ENCODE data around the gene MRPL2. TPM values are rescaled to one million over a fixed set of nuclear protein-coding genes. Genes with fewer than 3 reads are reported as not detected.
"Not testable (repeated sequence)": the region's sequence is repeated elsewhere in the genome, so short reads cannot be mapped to it uniquely, and the experiment has no call there.

The MRPL2 gene
- total RNA-seq, 1 donor from 2014 or later = 49.1 TPM

DNA sequence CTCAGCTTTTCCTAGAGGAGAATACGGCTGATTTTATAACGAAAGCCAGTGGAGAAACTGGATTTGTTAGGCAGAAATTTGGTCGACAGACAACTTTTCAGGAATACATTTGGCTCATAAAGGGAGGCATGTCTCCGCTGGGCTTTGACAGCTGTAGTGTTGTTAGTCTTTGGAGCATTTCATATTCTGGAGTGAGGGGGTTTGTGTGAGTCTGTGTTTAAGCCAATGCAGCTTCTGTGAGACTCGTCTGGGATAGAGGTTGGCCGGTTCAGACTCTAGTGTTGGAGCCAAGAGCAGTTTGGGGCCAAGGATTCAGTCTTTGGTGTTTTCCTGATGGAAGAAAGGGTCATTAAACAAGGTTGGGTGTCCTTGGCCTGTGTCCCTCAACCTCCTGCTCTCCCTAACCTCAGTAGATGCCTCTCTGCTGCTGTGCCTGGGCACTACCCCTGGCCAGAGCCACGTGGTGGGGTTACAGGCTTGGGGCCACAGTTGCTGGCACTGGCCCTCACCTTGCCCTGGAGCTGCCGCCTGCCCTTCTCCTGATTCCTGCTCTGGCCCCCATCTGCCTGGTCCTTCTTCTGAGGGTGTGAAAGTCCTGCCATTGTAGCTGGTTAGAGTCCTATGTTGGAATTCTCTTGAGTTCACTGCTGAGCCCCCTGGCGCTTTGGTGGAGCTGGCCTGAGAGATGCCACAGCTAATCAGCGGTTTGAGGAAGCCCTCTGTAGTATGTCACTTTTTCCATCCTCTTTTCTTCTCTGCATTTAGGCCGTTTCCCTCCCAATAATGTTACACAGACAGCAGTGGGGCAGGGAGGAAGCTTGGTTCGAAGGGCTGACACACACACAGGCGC is 23.8 kb upstream of the MRPL2 start:
- DNase-seq (ENCODE audit: low spot score) = no peak

DNA sequence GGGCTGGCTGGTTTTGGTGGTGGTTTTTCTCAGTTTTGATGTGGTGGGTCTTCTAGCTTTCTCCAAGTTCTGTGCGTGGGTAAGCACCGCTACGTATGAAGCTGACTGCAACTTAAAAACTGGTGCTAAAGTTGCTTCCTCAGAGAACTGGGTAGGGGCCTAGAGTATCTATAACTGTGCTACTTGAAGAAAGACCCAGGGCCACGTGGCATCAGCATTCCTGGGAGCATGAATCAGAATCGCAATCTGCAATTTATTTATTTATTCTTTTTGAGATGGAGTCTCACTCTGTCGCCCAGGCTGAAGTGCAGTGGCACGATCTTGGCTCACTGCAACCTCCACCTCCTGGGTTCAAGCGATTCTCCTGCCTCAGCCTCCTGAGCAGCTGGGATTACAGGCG is 22.7 kb upstream of the MRPL2 start:
- DNase-seq (ENCODE audit: low spot score) = not testable (repeated sequence)

DNA sequence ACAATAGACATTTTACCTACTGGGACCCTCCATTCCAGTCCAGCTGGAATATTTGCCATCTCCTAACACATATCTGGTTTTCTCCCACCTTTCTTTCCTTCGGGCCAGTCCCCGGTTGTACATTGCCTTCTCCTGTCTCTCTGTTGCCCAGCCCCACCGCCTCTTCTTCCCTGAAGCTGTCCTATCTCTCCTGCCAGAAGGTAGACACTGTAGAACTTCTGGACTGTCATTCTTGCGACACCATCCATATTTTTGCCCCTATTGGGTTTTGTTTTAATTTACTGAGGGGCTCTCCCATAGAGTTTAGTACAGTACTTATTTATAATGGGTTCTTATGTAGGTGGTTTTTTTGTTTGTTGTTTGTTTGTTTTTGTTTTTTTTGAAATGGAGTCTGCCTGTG is 21.8 kb upstream of the MRPL2 start:
- no peak for DNase-seq (ENCODE audit: low spot score)

DNA sequence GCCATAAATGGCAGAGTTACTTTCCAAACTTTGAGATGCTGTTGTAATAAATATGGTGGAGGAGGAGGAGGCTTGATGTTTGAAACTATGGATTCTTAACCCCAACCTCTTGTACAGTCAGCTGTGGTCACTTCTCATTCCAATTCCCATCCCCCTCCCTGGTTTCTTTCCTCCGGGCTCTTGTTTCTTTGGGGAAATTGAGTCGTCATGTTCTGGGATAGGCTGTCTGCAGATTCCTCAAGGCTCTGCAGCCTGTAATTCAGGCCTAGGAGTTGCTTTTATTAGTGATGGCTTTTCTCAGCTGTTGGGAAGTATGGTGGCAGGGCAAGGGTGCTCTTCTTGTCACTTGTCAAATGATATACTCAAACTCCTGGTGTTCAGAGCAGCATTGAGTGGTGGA is 19.5 kb upstream of the MRPL2 start:
- no peak for DNase-seq (ENCODE audit: low spot score)

DNA sequence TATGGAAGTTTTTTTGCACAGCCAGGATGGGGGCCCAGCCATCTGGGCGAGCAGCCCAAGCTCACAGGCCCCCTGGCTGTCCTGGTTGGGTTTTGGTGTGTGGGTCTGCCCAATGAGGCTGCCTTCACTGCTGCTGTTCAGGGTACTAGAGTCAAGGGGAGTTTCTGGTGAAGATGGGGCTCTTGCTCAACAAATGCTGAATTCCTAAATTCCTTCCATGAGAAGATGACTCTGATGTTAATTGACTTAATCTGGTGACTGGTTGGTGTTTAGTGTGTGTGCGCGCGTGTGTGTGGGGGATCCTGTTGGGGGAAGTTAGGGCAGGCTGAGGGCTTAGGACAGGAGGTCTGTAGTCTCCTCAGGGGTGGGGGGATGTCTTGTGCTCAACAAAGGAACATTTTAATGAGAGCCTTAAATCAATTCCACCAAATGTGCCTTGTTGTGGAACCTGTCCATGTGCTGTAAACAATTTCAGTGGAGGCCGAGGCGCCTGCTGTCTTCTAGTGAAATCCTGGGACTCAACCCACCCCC is 18.8 kb upstream of the MRPL2 start:
- DNase-seq (ENCODE audit: low spot score) = no peak

DNA sequence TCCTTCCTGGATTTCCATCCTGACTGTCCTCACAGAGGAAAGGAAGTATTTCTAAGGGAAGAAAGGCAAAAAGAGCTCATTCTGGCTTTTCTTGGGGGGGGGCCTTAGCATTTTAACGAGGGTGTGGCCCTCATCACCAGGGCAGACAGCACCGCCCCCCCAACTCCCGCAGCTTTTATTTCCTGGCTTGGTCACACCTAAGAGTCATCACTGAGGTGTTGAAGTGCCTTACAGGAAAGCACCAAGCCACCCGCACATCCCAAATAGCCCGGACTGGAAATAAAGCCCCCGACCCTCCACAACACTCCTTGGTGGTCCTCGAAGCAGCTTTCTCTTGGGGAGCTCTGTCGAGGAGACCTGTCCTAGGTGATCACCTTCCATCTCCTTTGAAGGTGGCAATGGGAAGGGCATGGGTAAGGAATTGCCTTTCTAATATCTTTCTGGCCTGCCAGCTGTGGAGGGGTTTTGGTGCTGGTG is 18.1 kb upstream of the MRPL2 start:
- DNase-seq (ENCODE audit: low spot score) = no peak

DNA sequence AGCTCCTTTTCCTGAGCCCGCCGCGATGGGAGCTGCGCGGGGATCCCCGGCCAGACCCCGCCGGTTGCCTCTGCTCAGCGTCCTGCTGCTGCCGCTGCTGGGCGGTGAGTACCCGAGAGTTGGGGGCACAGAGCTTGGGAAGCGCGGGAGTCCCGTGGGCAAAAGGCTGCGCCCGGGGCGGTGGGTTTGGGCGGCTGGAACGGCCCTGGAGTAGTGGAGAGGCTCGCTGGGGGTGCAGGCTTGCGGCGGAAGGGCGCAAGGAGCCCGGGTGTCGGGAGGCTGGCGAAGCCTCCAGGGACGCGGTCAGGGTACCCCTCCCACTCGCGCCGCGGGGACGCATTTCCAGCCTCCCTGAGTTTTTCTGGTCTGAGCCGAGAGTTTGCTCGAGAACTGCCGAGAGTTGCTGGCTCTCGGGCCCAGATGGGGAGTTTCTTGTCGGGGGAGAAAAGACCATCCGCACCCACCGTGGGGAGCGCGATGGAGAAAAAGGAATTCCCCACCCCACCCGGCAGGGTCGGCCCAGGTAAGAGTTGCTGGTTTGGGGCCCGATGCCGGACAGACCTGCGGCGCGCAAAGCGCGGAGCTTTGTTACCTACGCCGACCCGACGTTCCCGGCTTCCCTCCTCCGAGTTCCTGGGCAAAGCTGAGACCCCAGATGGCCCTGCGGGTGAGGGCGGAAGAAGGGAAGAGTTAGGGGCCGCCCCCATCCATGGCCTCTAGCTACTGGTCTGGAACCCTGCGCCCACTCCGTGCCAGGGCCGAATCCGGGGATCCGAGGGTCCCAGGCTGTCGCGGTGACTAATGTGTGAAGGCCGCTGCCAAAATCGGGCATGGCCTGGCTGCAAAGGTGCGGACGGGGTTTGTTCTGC is 17.5 kb upstream of the MRPL2 start:
- no peak for DNase-seq (ENCODE audit: low spot score)

DNA sequence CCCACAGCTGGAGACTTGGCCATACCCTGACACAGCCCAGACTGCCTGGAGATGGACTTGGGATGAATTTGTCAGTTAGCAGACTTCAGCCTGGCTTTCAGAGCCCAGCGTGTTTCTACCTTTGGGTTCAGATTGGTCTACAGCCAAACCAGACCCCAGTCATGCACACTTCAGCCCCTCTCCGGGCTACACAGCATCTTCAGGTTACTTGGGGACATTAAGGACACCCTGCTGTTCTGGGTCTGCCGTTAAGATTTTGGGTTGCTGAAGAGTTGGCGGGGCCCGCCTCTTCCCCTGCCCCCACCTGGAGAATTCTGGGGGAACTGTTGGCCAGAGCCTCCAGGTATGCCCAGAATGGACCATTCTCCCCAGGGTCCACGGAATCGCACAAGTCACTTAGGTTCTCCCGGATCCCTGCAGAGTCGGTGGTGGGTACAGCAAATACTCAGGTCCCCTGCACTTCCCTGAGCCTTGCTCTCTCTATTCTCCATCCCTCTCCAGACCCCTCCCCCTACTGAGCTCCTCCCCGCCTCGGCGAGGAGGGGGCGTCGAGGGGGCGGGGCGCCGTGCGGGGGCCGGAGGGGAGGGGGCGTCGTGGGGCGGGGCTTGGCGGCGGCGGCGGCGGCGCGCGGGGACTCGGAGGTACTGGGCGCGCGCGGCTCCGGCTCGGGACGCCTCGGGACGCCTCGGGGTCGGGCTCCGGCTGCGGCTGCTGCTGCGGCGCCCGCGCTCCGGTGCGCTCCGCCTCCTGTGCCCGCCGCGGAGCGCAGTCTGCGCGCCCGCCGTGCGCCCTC is 16.6 kb upstream of the MRPL2 start, which contains the start of gene PTK7:
PTK7 (plus strand) TSS at position 645 of the 794 bp plus-strand sequence. CDS start 175 bp downstream, outside the sequence.
- DNase-seq (ENCODE audit: low spot score) = peak; percentile 27

DNA sequence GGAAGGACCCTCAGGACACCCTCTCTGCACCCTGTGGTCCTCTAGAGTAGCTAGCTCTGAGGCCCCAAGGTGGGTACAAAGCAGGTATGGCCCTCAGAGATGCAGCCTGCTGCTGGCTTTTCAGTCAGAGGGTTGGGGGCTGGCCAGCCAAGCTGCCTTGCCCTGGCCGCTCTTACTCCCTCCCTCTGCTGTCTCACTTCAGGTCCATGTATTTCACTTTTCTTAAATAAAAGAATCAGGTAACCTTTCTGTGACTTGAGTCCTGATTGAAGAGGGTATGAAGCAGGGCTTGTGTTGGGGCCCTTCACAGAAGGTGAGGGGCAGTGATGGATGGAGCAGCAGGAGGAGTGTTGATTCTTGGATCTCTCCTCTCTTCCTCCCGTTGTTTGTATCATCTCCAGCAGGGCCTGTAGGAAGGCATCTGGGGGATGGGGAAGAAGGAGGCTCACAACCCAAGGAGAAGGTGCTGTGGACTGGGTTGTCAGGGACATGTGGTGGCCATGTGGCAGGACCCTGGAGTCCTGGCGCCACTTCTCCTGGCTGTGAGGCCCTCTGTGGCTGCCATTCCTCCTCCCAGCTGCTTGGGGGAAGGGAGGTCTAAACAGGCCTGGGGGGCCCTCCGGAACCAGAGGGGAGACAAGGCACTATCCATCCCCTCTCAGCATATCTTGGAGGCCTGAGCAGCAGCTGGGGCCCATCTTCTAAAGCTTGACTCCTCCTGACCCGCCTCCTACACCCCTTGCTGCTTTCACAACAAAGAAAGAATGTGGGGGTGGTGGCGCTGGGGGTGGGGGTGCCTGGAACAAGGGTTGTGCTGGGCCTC is 15.8 kb upstream of the MRPL2 start:
- DNase-seq (ENCODE audit: low spot score) = peak; percentile 22

DNA sequence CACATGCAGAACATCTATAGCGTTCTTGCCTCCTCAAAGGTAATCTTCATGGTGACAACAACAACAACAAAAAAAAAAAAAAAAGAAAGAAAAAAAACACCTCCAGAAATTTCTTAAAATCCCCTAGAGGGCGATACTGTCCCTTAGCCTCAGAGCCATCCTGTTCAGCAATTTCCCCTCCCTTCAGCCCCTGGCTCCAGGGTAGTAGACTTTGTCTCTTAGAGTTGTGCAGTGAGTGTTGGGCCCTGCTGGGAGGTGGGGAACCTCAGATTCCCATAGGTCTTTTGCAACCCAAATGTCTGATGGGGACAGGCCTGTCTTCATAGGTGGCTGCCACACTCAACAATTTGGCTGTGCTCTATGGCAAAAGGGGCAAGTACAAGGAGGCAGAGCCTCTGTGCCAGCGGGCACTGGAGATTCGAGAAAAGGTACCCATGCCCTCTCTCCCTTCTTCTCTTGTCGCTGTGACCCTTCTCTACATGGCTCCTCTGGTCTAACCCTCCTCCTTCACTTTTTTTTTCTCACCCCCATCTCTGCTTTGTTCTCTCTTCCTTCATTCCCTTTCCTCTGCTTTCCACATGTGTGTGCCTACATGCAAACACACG is 10.9 kb upstream of the MRPL2 start:
- no peak for DNase-seq (ENCODE audit: low spot score)

DNA sequence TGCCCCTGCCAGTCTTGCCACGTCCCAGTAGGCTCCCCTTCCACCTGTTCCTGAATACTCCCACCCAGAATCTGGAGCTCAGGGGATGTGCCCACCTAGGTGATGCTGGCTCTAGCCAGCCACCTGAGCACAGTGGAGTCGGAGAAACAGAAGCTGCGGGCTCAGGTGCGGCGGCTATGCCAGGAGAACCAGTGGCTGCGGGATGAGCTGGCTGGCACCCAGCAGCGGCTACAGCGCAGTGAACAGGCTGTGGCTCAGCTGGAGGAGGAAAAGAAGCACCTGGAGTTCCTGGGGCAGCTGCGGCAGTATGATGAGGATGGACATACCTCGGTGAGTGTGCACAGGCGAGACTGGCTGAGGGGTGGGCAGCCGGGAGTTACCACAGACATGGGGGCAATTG is 3.6 kb upstream of the MRPL2 start:
- DNase-seq (ENCODE audit: low spot score) = no peak

DNA sequence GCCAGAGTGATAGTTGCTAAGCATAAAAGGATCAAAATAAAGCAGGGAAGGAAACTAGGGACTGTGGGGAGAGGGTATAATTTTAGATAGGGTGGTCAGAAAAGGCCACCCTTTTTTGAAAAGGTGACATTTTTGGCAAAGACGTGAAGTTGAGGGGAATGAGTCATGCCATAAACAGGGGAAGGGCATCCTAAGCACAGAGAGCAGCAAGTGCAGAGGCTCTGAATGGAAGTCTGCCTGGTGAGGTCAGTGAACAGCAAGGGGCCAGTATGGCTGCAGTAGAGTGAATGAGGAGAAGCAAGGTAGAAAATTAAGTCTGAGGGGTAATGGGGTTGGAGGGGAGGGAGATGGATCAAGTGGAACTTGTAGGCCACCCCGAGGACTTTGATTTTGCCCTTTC is 2.6 kb upstream of the MRPL2 start:
- DNase-seq (ENCODE audit: low spot score) = no peak

DNA sequence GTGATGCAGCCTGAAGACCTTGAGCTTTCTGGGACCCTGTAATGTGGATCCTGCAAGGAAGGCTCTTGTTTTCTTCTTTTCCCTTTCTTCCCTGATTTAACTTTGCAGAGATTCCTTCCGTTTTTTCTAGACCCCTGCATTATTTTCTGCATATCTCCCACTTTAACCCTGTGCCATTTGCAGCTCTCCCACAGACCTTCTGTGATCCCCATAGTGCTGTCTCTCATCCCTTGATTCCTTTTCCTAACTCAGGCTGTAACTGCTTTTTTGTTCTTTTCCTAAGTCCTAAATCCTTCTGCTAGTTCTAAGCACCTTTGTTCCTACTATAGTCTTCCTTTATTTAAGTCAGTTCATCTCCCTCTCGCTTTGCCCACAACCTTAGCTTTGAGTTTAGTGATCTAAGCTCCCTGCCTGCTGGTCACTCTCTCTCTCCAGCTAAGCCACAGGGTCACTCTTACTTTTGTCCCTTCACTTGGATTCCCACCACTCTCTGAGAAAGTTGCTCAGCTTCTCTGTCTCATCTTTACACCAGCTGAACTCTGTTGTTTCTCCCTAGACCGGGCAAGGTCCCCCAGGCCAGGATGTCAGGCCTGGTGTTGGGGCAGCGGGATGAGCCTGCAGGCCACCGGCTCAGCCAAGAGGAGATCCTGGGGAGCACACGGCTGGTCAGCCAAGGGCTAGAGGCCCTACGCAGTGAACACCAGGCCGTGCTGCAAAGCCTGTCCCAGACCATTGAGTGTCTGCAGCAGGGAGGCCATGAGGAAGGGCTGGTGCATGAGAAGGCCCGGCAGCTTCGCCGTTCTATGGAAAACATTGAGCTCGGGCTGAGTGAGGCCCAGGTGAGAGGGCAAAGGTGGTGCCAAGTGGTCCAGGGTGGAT is 1.8 kb upstream of the MRPL2 start:
- DNase-seq (ENCODE audit: low spot score) = no peak

DNA sequence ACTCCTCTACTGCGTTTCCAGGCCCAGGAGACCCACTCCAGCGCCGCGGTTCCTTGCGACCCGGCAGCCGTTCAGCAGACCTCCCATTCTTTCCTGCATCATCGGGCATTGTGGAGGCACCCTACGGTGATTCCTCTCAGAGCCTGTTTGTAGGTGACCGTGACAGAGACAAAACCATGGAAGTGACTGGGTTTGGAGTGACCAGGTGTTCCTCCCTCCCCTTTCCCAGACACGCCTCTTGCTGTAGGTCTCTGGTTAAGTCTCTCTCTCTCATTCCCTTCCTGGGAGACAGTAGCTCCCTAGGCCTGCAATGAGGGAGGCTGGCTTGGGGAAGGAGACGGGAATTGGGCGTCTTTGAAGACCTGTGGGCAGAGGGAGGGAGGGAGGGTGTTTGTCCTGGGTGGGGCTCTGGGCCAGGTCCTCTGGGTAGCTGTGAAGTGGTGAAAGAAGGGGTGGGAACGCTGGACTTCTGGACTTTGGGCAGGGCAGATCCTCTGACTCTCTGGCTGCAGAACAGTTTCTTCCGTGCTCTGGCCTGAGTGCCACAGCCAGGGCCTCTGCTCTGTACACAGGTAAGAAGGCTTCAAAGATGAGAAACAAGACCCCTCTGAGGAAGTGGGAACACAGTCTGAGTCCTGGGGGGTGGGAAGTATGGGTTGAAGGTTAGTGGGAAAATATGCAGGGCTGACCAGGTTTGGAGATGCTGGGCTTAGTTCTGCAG is 960 bp upstream of the MRPL2 start:
- DNase-seq (ENCODE audit: low spot score) = peak; percentile 69

DNA sequence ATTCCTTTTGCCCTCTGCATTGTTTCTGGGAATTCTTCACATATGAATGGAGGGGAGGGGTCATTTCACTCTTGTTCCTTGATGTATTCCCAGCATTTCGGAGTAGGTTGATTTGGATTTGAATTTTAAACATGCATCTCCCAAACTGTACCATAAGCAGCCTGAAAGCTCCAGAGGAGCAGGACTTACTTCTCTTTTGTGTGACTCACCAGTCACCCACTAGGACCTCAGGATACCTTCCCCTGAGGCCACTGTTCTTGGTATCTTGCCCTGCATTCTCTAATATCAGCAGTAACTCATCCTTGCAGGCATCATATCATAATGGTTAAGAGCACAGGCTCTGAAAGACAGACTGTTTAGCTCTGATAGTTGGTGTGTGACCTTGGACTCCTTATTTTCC is 703 bp downstream of the MRPL2 start:
- DNase-seq (ENCODE audit: low spot score) = no peak

DNA sequence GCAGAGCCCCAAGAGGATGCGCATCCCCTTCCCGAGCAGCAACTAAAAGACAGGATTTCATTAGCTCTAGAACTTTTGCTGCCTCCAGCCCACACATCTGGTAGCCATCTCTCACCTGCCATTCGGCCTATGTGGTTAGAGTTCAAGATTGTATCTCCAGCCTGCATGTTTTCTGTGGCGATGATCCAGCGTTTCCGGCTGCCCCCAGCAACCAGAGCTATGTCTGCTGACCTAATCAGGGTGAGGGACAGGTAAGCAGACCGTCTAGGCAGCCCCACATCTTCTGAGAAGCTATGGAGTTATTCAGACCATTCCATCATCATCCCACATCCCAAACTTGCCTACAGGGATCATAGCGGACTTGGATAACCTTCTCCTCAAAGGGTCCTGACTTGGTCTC is 3.3 kb downstream of the MRPL2 start:
- DNase-seq (ENCODE audit: low spot score) = no peak

DNA sequence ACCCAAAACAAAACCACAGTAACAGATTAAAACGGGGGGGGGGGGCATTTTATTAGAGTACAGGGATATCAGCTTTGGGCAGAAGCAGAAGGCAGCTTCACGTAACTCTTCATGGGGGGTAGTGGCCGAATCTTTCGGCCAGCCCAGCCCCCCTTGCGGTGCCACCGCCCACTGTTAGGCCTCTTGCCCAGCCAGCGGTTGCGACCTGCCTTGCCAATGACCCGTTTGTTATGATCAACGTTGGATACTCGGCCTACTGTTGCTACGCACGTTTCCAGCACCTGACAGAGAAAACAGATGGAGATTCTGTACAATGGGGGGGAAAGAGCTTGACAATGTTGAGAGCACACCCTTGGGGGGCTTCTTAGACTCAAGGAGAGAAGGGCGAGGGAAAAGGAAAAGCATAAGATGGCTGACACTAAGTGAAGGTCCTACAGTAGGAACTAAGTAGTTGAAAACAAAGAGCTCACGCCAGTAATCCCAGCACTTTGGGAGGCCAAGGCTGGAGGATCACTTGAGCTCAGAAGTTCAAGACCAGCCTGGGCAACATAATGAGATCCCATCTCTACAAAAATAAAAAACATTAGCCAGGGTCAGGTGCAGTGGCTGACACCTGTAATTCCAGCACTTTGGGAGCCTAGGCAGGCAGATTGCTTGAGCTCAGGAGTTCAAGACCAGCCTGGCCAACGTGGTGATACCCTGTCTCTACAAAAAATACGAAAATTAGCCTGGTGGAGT is 4.9 kb downstream of the MRPL2 start:
- no peak for DNase-seq (ENCODE audit: low spot score)
